Upper lobe of left lung (tissue), 4 donors: ENCODE data around the gene ANGPTL1.

Source experiments
- CTCF ChIP-seq, 6 experiments: fragments of 450-650 bp in 4 of 6; fragments of 200-600 bp in 2 of 6; sonication (generic) in 2 of 6; IDR thresholded peaks; one replicate each; pipeline ENCODE4 v1.5.1; 2016 to 2019; ENCODE audit warnings: antibody characterized with exemption in 6 of 6
- POLR2A ChIP-seq, 4 donors: fragments of 450-650 bp; IDR thresholded peaks; one replicate each; pipeline ENCODE4 v1.5.1; 2016 to 2017; ENCODE audit warnings: antibody characterized with exemption in 4 of 4, mild to moderate bottlenecking in 2 of 4

- TF ChIP-seq CTCF (IDR thresholded peaks at IDR 0.05): no peak
- TF ChIP-seq POLR2A (IDR thresholded peaks at IDR 0.05): no peak
These were observed 3.2 kb downstream of the ANGPTL1 start for GRCh38 chr1:178867670-178868069.
